Measurements from ENCODE around the gene PROX1. TPM values are rescaled to one million over a fixed set of nuclear protein-coding genes. Genes with fewer than 3 reads are reported as not detected.

PROX1 gene
- total RNA-seq, 1 donor from 2014 or later, result 5.0 TPM

DNA sequence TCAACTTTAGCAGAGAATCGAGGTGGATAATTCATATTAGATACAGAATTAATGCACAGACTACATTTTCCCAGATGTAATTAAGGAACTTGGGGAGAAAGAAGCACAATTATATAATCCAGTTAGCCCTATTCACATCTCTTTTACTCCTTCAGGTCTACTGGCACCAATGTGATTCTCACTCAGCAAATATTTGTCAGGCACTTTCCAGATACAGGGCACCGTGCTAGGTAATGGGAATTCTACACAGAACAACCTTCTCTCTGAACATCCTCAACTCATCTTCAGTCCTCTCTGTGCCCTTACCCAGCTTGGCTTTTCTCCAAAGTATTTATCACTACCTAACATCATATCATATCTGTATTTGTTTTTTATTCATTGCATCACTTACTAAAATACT is 15.6 kb upstream of the PROX1 start:
- H3K9me3 ChIP-seq (ENCODE audit: low read depth), result no peaks in the 10 kb centered on the region
- peaks cover 3% of the 10 kb centered on the region for H3K27me3 ChIP-seq
- H4K20me1 ChIP-seq (ENCODE audit: low read depth), result no peaks in the 10 kb centered on the region
- no peaks in the 10 kb centered on the region for H3K9me3 Mint-ChIP-seq
- H3K4me2 ChIP-seq, result no peak overlapping the region
- H3K27ac Mint-ChIP-seq, result no peak overlapping the region
- H3K9ac ChIP-seq, result no peak overlapping the region
- no peaks in the 10 kb centered on the region for H3K36me3 ChIP-seq
- H3K79me2 ChIP-seq (ENCODE audit: low read depth), result no peaks in the 10 kb centered on the region
- no peaks in the 10 kb centered on the region for H3K36me3 Mint-ChIP-seq
- peaks cover 10% of the 10 kb centered on the region for H3K27me3 Mint-ChIP-seq (ENCODE audit: insufficient read depth, low read depth)
- peaks cover 9% of the 10 kb centered on the region for H3F3A ChIP-seq (ENCODE audit: low read depth)
- H2AFZ ChIP-seq (replicated peaks), result no peak overlapping the region
- no peak overlapping the region for H3K4me3 Mint-ChIP-seq
- TF ChIP-seq EZH2phosphoT487 (IDR thresholded peaks at IDR 0.05), result no peak
- peaks cover 32% of the 10 kb centered on the region for H3K4me1 Mint-ChIP-seq
- no peak overlapping the region for H3K4me3 ChIP-seq
- no peak overlapping the region for H3K27ac ChIP-seq
- peaks cover 31% of the 10 kb centered on the region for H3K4me1 ChIP-seq
- no peak for DNase-seq (ENCODE audit: low spot score)

DNA sequence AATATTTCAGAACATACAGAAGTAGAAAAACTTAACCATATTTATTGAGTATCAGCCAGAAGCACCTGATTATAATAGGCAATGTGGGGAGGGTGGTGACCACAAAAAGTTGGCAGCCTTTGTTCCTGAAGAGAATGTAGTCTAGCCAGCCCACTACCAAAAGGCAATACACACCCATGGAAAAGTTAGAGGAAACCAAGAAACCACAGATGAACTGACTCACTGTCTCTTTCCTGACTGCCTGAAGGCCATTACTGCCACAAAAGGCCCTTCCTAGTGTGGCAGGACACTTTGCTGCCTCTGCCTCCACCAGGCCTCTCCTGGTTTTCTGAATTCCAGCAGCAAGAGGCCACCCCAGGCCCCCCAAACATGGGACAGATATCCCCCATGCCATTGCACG is 14.6 kb upstream of the PROX1 start:
- H3K36me3 ChIP-seq, result no peaks in the 10 kb centered on the region
- no peak overlapping the region for H3K4me2 ChIP-seq
- no peaks in the 10 kb centered on the region for H3K79me2 ChIP-seq (ENCODE audit: low read depth)
- Mint-ChIP-seq H3K9me3 (no peaks in the 10 kb centered on the region), H3K4me3 (no peak overlapping the region), H3K4me1 (peaks cover 41% of the 10 kb centered on the region), H3K27me3 (ENCODE audit: insufficient read depth, low read depth) (peaks cover 14% of the 10 kb centered on the region), H3K36me3 (no peaks in the 10 kb centered on the region), H3K27ac (no peak overlapping the region)
- TF ChIP-seq EZH2 (IDR thresholded peaks at IDR 0.05) (no peak), EZH2phosphoT487 (IDR thresholded peaks at IDR 0.05) (no peak)
- TF ChIP-seq, protein P1, sequence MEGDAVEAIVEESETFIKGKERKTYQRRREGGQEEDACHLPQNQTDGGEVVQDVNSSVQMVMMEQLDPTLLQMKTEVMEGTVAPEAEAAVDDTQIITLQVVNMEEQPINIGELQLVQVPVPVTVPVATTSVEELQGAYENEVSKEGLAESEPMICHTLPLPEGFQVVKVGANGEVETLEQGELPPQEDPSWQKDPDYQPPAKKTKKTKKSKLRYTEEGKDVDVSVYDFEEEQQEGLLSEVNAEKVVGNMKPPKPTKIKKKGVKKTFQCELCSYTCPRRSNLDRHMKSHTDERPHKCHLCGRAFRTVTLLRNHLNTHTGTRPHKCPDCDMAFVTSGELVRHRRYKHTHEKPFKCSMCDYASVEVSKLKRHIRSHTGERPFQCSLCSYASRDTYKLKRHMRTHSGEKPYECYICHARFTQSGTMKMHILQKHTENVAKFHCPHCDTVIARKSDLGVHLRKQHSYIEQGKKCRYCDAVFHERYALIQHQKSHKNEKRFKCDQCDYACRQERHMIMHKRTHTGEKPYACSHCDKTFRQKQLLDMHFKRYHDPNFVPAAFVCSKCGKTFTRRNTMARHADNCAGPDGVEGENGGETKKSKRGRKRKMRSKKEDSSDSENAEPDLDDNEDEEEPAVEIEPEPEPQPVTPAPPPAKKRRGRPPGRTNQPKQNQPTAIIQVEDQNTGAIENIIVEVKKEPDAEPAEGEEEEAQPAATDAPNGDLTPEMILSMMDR (IDR thresholded peaks at IDR 0.05), result no peak
- H3F3A ChIP-seq (ENCODE audit: low read depth), result peaks cover 18% of the 10 kb centered on the region
- H3K4me3 ChIP-seq, result no peak overlapping the region
- H3K27ac ChIP-seq, result no peak overlapping the region
- no peaks in the 10 kb centered on the region for H3K9me3 ChIP-seq (ENCODE audit: low read depth)
- no peak for DNase-seq (ENCODE audit: low spot score)
- no peak overlapping the region for H2AFZ ChIP-seq (replicated peaks)
- H3K4me1 ChIP-seq, result peaks cover 38% of the 10 kb centered on the region
- no peak overlapping the region for H3K9ac ChIP-seq
- H3K27me3 ChIP-seq, result peaks cover 12% of the 10 kb centered on the region
- peaks cover 5% of the 10 kb centered on the region for H4K20me1 ChIP-seq (ENCODE audit: low read depth)

DNA sequence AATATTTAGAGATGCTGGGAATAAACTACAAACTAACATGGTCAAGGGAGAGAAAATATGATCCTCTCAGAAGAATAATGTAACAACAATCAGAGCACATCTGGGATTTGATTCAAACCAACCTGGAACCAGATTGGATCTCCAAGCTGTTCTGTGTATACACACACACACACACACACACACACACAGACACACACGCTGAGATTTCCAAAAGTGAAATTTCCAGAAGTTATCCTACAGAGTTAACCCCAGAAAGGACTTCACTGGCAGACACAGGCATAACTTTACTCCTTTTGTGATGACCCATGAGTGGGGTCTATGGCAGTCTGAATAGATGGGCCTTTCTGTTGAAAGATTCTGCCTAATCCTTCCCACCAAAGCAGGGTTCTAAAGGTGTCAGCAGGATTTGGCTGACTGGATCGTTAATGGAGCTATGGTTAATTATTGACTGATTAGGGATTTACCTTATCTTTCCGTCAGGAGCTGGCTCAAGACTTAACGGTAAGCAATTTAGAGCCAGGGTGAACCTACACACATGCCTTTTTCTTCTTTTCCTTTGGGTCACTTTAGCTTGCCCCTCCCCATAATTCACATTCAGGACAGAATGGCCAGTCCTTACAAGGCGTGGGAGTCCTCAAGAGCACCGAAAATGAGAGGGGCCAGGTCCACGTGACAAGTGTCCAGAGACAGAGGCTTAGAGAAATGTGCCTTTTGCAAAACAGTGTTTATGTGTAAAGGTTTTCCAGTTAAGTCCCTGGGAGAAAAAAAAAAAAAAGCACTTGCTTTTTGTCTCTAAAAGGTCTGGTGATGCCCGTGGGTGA is 10.9 kb upstream of the PROX1 start:
- no peak overlapping the region for H2AFZ ChIP-seq (replicated peaks)
- Mint-ChIP-seq H3K27ac (no peak overlapping the region), H3K27me3 (ENCODE audit: insufficient read depth, low read depth) (peaks cover 36% of the 10 kb centered on the region), H3K9me3 (peaks cover 2% of the 10 kb centered on the region), H3K4me3 (no peak overlapping the region), H3K4me1 (peaks cover 49% of the 10 kb centered on the region), H3K36me3 (no peaks in the 10 kb centered on the region)
- H3K4me2 ChIP-seq, result peak overlapping the region; percentile 54
- H3K9me3 ChIP-seq (ENCODE audit: low read depth), result no peaks in the 10 kb centered on the region
- peaks cover 37% of the 10 kb centered on the region for H3F3A ChIP-seq (ENCODE audit: low read depth)
- peak; percentile 36 for DNase-seq (ENCODE audit: low spot score)
- H3K79me2 ChIP-seq (ENCODE audit: low read depth), result no peaks in the 10 kb centered on the region
- H3K9ac ChIP-seq, result no peak overlapping the region
- H3K4me1 ChIP-seq, result peaks cover 49% of the 10 kb centered on the region
- peaks cover 50% of the 10 kb centered on the region for H3K27me3 ChIP-seq
- peaks cover 5% of the 10 kb centered on the region for H4K20me1 ChIP-seq (ENCODE audit: low read depth)
- no peak overlapping the region for H3K27ac ChIP-seq
- H3K36me3 ChIP-seq, result no peaks in the 10 kb centered on the region
- H3K4me3 ChIP-seq, result no peak overlapping the region
- TF ChIP-seq, protein P1 (IDR thresholded peaks at IDR 0.05), result no peak
- no peak for TF ChIP-seq EZH2phosphoT487 (IDR thresholded peaks at IDR 0.05)
- TF ChIP-seq EZH2 (IDR thresholded peaks at IDR 0.05), result no peak

DNA sequence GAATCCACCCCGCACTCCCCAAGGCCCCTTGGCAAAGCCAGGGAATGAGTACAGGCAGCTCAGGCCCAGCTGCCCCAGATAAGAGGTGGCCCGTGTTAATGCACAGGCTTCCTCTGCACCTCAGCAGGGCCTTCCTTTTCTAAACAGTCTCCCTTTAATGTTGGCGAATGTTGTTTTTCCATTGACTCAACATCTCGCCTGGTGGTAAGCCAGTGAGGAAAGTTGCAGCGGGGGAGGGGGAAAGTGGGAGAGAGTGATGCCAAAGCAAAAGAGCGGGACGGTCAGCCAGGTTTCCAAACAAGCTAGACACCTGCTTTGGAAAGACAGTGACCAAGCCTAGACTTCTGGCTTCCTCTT is 10.3 kb upstream of the PROX1 start:
- Histone ChIP-seq H2AFZ (replicated peaks) (no peak overlapping the region), H3K4me2 (peak overlapping the region; percentile 54), H3K27ac (no peak overlapping the region), H3K27me3 (peaks cover 56% of the 10 kb centered on the region), H4K20me1 (ENCODE audit: low read depth) (peaks cover 5% of the 10 kb centered on the region), H3K9me3 (ENCODE audit: low read depth) (no peaks in the 10 kb centered on the region), H3K9ac (no peak overlapping the region), H3F3A (ENCODE audit: low read depth) (peaks cover 42% of the 10 kb centered on the region), H3K4me3 (no peak overlapping the region), H3K36me3 (no peaks in the 10 kb centered on the region), H3K4me1 (peaks cover 55% of the 10 kb centered on the region), H3K79me2 (ENCODE audit: low read depth) (no peaks in the 10 kb centered on the region)
- no peak overlapping the region for H3K4me3 Mint-ChIP-seq
- peak; percentile 46 for DNase-seq (ENCODE audit: low spot score)
- TF ChIP-seq EZH2 (IDR thresholded peaks at IDR 0.05) (no peak), EZH2phosphoT487 (IDR thresholded peaks at IDR 0.05) (no peak)
- TF ChIP-seq, protein P1 (IDR thresholded peaks at IDR 0.05), result no peak
- no peak overlapping the region for H3K27ac Mint-ChIP-seq
- H3K9me3 Mint-ChIP-seq, result peaks cover 2% of the 10 kb centered on the region
- H3K36me3 Mint-ChIP-seq, result no peaks in the 10 kb centered on the region
- peaks cover 55% of the 10 kb centered on the region for H3K4me1 Mint-ChIP-seq
- H3K27me3 Mint-ChIP-seq (ENCODE audit: insufficient read depth, low read depth), result peaks cover 40% of the 10 kb centered on the region

Measured in neural progenitor cell (in vitro differentiated cells).